Measurements from ENCODE around the gene DAB2IP.

The DAB2IP gene

GRCh38 chr9:121658591-121658990 is 7.2 kb downstream of the DAB2IP start:
- no peak overlapping the region for H3K4me3 ChIP-seq (ENCODE audit: low read depth, low read length)
- H3K27me3 ChIP-seq (ENCODE audit: control insufficient read depth, insufficient read depth, low read length), result peaks cover 1% of the 10 kb centered on the region
- no peaks in the 10 kb centered on the region for H3K4me1 ChIP-seq (ENCODE audit: control insufficient read depth, insufficient read depth, low read length)
- H3K36me3 ChIP-seq (ENCODE audit: control insufficient read depth, insufficient read depth, low read length), result peaks cover 4% of the 10 kb centered on the region
- H3K9me3 ChIP-seq (ENCODE audit: control insufficient read depth, insufficient read depth, low read length), result no peaks in the 10 kb centered on the region
- H3K9ac ChIP-seq (ENCODE audit: low read depth, low read length), result no peak overlapping the region

GRCh38 chr9:121660367-121660766 is 8.9 kb downstream of the DAB2IP start:
- H3K27me3 ChIP-seq (ENCODE audit: control insufficient read depth, insufficient read depth, low read length), result no peaks in the 10 kb centered on the region
- no peak overlapping the region for H3K9ac ChIP-seq (ENCODE audit: low read depth, low read length)
- no peaks in the 10 kb centered on the region for H3K4me1 ChIP-seq (ENCODE audit: control insufficient read depth, insufficient read depth, low read length)
- H3K36me3 ChIP-seq (ENCODE audit: control insufficient read depth, insufficient read depth, low read length), result peaks cover 4% of the 10 kb centered on the region
- H3K4me3 ChIP-seq (ENCODE audit: low read depth, low read length), result no peak overlapping the region
- no peaks in the 10 kb centered on the region for H3K9me3 ChIP-seq (ENCODE audit: control insufficient read depth, insufficient read depth, low read length)

DNA sequence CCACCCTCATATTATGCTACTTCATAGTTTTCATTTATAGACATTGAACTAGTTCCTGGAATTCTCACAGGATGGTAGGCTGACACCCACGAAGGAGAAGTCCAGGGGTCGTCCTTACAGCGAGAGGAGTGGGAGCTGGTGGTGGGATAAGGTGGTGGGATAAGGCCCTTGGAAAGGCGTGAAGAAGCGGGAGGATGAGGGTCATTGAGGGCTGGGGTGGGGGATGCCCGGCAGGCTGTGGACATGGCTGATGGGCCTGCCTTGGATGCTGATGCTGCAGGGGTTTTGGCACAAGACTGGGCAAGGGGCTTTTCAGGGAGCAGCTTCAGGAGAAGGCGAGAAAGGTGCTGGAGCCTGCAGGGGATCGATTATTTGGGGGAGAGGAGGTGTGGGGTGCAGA is 9.4 kb downstream of the DAB2IP start:
- Histone ChIP-seq H3K36me3 (ENCODE audit: control insufficient read depth, insufficient read depth, low read length) (peaks cover 4% of the 10 kb centered on the region), H3K4me3 (ENCODE audit: low read depth, low read length) (no peak overlapping the region), H3K9me3 (ENCODE audit: control insufficient read depth, insufficient read depth, low read length) (no peaks in the 10 kb centered on the region), H3K27me3 (ENCODE audit: control insufficient read depth, insufficient read depth, low read length) (no peaks in the 10 kb centered on the region), H3K4me1 (ENCODE audit: control insufficient read depth, insufficient read depth, low read length) (no peaks in the 10 kb centered on the region), H3K9ac (ENCODE audit: low read depth, low read length) (no peak overlapping the region)

DNA sequence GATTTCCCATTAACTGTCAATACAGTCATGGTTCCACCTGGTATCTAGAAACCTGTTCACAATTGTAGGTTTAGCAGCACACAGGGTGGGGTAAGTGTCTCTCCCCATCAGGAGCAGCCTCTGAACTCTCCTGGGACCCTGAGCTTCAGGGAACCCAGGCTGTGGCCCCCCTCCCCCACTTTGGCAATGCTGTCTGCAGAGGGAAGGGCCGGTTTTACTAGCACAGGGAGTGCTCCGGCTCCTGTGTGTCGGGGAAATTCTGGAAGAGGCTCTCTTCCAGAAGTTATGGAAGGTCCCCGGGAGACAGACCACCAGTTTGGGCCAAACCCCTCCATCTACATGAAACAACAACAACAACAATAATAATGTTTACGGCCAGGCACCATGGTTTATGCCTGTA is 9.9 kb downstream of the DAB2IP start:
- no peak overlapping the region for H3K9ac ChIP-seq (ENCODE audit: low read depth, low read length)
- no peaks in the 10 kb centered on the region for H3K4me1 ChIP-seq (ENCODE audit: control insufficient read depth, insufficient read depth, low read length)
- H3K9me3 ChIP-seq (ENCODE audit: control insufficient read depth, insufficient read depth, low read length), result no peaks in the 10 kb centered on the region
- H3K4me3 ChIP-seq (ENCODE audit: low read depth, low read length), result no peak overlapping the region
- H3K36me3 ChIP-seq (ENCODE audit: control insufficient read depth, insufficient read depth, low read length), result peaks cover 3% of the 10 kb centered on the region
- no peaks in the 10 kb centered on the region for H3K27me3 ChIP-seq (ENCODE audit: control insufficient read depth, insufficient read depth, low read length)

DNA sequence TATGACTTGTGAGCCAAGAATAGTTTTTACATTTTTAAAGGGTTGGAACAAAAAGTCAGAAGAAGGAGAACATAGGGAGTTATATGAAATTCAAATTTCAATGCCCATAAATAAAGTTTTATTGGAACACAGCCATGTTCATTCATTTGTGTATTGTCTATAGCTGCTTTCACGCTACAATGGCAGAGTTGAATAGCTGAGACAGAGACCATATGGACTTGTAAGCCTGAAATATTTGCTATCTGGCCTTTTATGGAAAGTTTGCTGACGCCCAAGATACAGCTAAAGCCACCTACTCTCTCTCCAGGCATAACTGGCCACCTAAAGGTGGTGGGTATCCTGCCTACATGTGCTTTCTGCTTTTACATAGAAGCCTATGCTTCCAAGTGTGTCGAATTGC is 10.9 kb downstream of the DAB2IP start:
- Histone ChIP-seq H3K4me1 (ENCODE audit: control insufficient read depth, insufficient read depth, low read length) (no peaks in the 10 kb centered on the region), H3K9me3 (ENCODE audit: control insufficient read depth, insufficient read depth, low read length) (no peaks in the 10 kb centered on the region), H3K4me3 (ENCODE audit: low read depth, low read length) (no peak overlapping the region), H3K9ac (ENCODE audit: low read depth, low read length) (no peak overlapping the region), H3K36me3 (ENCODE audit: control insufficient read depth, insufficient read depth, low read length) (no peaks in the 10 kb centered on the region), H3K27me3 (ENCODE audit: control insufficient read depth, insufficient read depth, low read length) (no peaks in the 10 kb centered on the region)

DNA sequence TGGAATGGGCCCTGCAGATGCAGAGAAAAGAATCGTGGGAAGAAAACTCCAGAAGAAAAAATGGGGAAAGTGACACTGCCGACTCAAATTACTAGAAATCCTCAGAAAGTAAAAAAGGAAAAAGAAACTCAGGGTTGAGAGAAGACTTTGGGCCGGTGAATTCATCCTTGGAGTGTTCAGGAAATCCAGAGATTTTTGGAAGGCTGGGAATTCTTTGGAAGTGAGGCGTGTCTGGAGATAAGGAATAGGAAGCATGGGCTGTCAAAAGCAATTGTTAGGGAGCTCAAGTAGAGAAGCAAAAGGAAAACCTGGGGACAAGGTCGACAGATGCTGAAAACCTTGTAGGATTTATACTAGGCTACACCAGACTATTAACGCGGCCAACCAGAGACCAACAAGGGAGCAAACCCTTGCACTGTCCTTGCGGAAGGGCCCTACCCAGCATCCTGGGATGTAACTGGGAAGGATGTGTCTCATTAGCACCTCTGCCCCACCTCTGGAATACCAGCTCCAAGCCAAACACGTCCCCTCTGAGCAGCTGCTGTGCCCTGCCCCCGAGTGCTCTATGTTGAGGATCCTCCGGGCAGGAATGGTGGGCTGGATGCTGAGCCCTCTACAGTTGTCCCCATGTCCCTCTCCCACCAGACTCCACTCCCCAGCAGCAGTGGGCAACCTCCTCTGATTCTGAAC is 11.6 kb downstream of the DAB2IP start:
- no peaks in the 10 kb centered on the region for H3K36me3 ChIP-seq (ENCODE audit: control insufficient read depth, insufficient read depth, low read length)
- H3K4me1 ChIP-seq (ENCODE audit: control insufficient read depth, insufficient read depth, low read length), result no peaks in the 10 kb centered on the region
- no peaks in the 10 kb centered on the region for H3K9me3 ChIP-seq (ENCODE audit: control insufficient read depth, insufficient read depth, low read length)
- H3K9ac ChIP-seq (ENCODE audit: low read depth, low read length), result no peak overlapping the region
- H3K27me3 ChIP-seq (ENCODE audit: control insufficient read depth, insufficient read depth, low read length), result no peaks in the 10 kb centered on the region
- H3K4me3 ChIP-seq (ENCODE audit: low read depth, low read length), result no peak overlapping the region

DNA sequence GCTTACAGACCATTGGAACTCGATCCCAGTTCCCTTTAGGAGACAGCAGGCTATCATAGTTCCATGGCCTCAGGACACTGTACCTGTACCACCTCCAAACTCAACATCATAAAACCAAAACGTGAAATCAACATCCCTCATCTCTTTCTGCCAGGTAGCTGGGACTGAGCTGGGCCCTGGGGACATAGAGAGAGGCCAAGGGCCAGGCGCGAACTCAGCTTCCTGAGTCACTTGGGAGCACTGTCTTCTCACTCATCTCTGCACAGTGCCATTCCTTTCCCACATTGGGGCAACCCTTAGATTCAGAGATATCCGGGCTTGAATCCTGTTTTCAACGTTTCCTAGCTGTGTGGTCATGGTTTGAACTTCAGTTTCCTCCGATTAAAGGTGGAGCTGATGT is 12.2 kb downstream of the DAB2IP start:
- Histone ChIP-seq H3K4me3 (ENCODE audit: low read depth, low read length) (no peak overlapping the region), H3K27me3 (ENCODE audit: control insufficient read depth, insufficient read depth, low read length) (no peaks in the 10 kb centered on the region), H3K9me3 (ENCODE audit: control insufficient read depth, insufficient read depth, low read length) (no peaks in the 10 kb centered on the region), H3K9ac (ENCODE audit: low read depth, low read length) (no peak overlapping the region), H3K4me1 (ENCODE audit: control insufficient read depth, insufficient read depth, low read length) (no peaks in the 10 kb centered on the region), H3K36me3 (ENCODE audit: control insufficient read depth, insufficient read depth, low read length) (no peaks in the 10 kb centered on the region)

GRCh38 chr9:121666294-121666693 is 14.9 kb downstream of the DAB2IP start:
- Histone ChIP-seq H3K9ac (ENCODE audit: low read depth, low read length) (no peak overlapping the region), H3K4me1 (ENCODE audit: control insufficient read depth, insufficient read depth, low read length) (no peaks in the 10 kb centered on the region), H3K27me3 (ENCODE audit: control insufficient read depth, insufficient read depth, low read length) (no peaks in the 10 kb centered on the region), H3K36me3 (ENCODE audit: control insufficient read depth, insufficient read depth, low read length) (no peaks in the 10 kb centered on the region), H3K4me3 (ENCODE audit: low read depth, low read length) (no peak overlapping the region), H3K9me3 (ENCODE audit: control insufficient read depth, insufficient read depth, low read length) (no peaks in the 10 kb centered on the region)

DNA sequence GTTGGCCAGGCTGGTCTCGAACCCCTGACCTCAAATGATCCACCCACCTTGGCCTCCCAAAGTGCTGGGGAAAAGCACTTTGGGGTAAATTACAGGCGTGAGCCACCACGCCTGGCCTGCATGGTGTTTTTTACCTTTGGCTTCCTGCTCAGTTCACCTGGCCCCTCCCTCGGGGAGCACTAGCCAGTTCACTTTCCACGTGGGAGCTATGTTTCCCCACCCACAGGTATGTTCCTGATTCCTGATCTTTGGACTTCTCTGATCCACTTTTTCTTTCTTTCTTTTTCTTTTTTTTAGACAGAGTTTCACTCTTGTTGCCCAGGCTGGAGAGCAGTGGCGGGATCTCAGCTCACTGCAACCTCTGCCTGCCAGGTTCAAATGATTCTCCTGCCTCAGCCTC is 15.8 kb downstream of the DAB2IP start:
- no peaks in the 10 kb centered on the region for H3K36me3 ChIP-seq (ENCODE audit: control insufficient read depth, insufficient read depth, low read length)
- no peaks in the 10 kb centered on the region for H3K4me1 ChIP-seq (ENCODE audit: control insufficient read depth, insufficient read depth, low read length)
- H3K9ac ChIP-seq (ENCODE audit: low read depth, low read length), result no peak overlapping the region
- H3K27me3 ChIP-seq (ENCODE audit: control insufficient read depth, insufficient read depth, low read length), result no peaks in the 10 kb centered on the region
- no peaks in the 10 kb centered on the region for H3K9me3 ChIP-seq (ENCODE audit: control insufficient read depth, insufficient read depth, low read length)
- H3K4me3 ChIP-seq (ENCODE audit: low read depth, low read length), result no peak overlapping the region

DNA sequence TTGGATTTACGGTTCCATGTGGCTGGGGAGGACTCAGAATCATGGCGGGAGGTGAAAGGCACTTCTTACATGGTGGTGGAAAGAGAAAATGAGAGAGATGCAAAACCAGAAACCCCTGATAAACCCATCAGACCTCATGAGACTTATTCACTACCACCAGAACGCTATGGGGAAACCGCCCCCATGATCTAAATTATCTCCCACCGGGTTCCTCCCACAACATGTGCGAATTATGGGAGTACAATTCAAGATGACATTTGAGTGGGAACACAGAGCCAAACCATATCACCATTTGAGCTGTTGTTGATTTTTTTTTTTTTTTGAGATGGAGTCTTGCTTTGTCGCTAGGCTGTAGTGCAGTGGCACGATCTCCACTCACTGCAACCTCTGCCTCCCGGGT is 16.5 kb downstream of the DAB2IP start:
- no peaks in the 10 kb centered on the region for H3K9me3 ChIP-seq (ENCODE audit: control insufficient read depth, insufficient read depth, low read length)
- H3K4me1 ChIP-seq (ENCODE audit: control insufficient read depth, insufficient read depth, low read length), result no peaks in the 10 kb centered on the region
- H3K27me3 ChIP-seq (ENCODE audit: control insufficient read depth, insufficient read depth, low read length), result no peaks in the 10 kb centered on the region
- H3K4me3 ChIP-seq (ENCODE audit: low read depth, low read length), result no peak overlapping the region
- H3K9ac ChIP-seq (ENCODE audit: low read depth, low read length), result no peak overlapping the region
- H3K36me3 ChIP-seq (ENCODE audit: control insufficient read depth, insufficient read depth, low read length), result no peaks in the 10 kb centered on the region

- Histone ChIP-seq H3K36me3 (ENCODE audit: control insufficient read depth, insufficient read depth, low read length) (no peaks in the 10 kb centered on the region), H3K27me3 (ENCODE audit: control insufficient read depth, insufficient read depth, low read length) (no peaks in the 10 kb centered on the region), H3K9ac (ENCODE audit: low read depth, low read length) (no peak overlapping the region), H3K9me3 (ENCODE audit: control insufficient read depth, insufficient read depth, low read length) (no peaks in the 10 kb centered on the region), H3K4me3 (ENCODE audit: low read depth, low read length) (no peak overlapping the region), H3K4me1 (ENCODE audit: control insufficient read depth, insufficient read depth, low read length) (peaks cover 9% of the 10 kb centered on the region)
These were observed 19.0 kb downstream of the DAB2IP start for GRCh38 chr9:121670431-121670830.

GRCh38 chr9:121671612-121672155 is 20.2 kb downstream of the DAB2IP start:
- H3K9ac ChIP-seq (ENCODE audit: low read depth, low read length), result no peak overlapping the region
- H3K9me3 ChIP-seq (ENCODE audit: control insufficient read depth, insufficient read depth, low read length), result no peaks in the 10 kb centered on the region
- H3K36me3 ChIP-seq (ENCODE audit: control insufficient read depth, insufficient read depth, low read length), result no peaks in the 10 kb centered on the region
- no peak overlapping the region for H3K4me3 ChIP-seq (ENCODE audit: low read depth, low read length)
- H3K4me1 ChIP-seq (ENCODE audit: control insufficient read depth, insufficient read depth, low read length), result peaks cover 9% of the 10 kb centered on the region
- H3K27me3 ChIP-seq (ENCODE audit: control insufficient read depth, insufficient read depth, low read length), result no peaks in the 10 kb centered on the region
